ENCODE results near the gene SNAP47.

Gene SNAP47

GRCh38 chr1:227732586-227733308, 2.5 kb upstream of the SNAP47 start:
- no peak for DNase-seq (ENCODE audit: low read depth)

GRCh38 chr1:227733309-227733705, 1.9 kb upstream of the SNAP47 start:
- no peak for DNase-seq (ENCODE audit: low read depth)

GRCh38 chr1:227733751-227734545, 1.3 kb upstream of the SNAP47 start:
- DNase-seq (ENCODE audit: low read depth): no peak

- no peak for DNase-seq (ENCODE audit: low read depth)
These were observed 734 bp upstream of the SNAP47 start for GRCh38 chr1:227734546-227734855.

GRCh38 chr1:227735539-227736285, 477 bp downstream of the SNAP47 start:
- DNase-seq (ENCODE audit: low read depth): no peak

GRCh38 chr1:227736814-227737432, 1.7 kb downstream of the SNAP47 start:
- no peak for DNase-seq (ENCODE audit: low read depth)

GRCh38 chr1:227738820-227739219, 3.6 kb downstream of the SNAP47 start:
- no peak for DNase-seq (ENCODE audit: low read depth)

- no peak for DNase-seq (ENCODE audit: low read depth)
These were observed 4.4 kb downstream of the SNAP47 start for GRCh38 chr1:227739636-227740035.

GRCh38 chr1:227740401-227740960, 5.2 kb downstream of the SNAP47 start:
- DNase-seq (ENCODE audit: low read depth): no peak

GRCh38 chr1:227741166-227741870, 6.1 kb downstream of the SNAP47 start:
- DNase-seq (ENCODE audit: low read depth): no peak

- DNase-seq (ENCODE audit: low read depth): no peak
These were observed 7.8 kb downstream of the SNAP47 start for GRCh38 chr1:227742738-227743715.

- no peak for DNase-seq (ENCODE audit: low read depth)
These were observed 9.4 kb downstream of the SNAP47 start for GRCh38 chr1:227744668-227745067.

- DNase-seq (ENCODE audit: low read depth): no peak
These were observed 10.5 kb downstream of the SNAP47 start for GRCh38 chr1:227745568-227746265.

- DNase-seq (ENCODE audit: low read depth): no peak
These were observed 11.4 kb downstream of the SNAP47 start for GRCh38 chr1:227746676-227747075.

- no peak for DNase-seq (ENCODE audit: low read depth)
These were observed 12.1 kb downstream of the SNAP47 start for GRCh38 chr1:227747382-227747781.

- DNase-seq (ENCODE audit: low read depth): no peak
These were observed 12.8 kb downstream of the SNAP47 start for GRCh38 chr1:227747948-227748495.

- DNase-seq (ENCODE audit: low read depth): no peak
These were observed 13.4 kb downstream of the SNAP47 start for GRCh38 chr1:227748496-227749182.

- DNase-seq (ENCODE audit: low read depth): no peak
These were observed 14.0 kb downstream of the SNAP47 start for GRCh38 chr1:227749225-227749624.
